Glutamatergic neuron (in vitro differentiated cells): Measurements from ENCODE around the gene KCNMB2. TPM values are rescaled to one million over a fixed set of nuclear protein-coding genes. Genes with fewer than 3 reads are reported as not detected.

Experiments used
- DNase-seq: peaks from one replicate; pipeline ENCODE4 v3.0.0; 2022
- H3K27ac Mint-ChIP-seq: one replicate; pipeline ENCODE4 v1.8.0; 2020; ENCODE audit warnings: mild to moderate bottlenecking, mixed read lengths, inconsistent platforms; ENCODE audit not compliant: unreplicated experiment
- H3K27me3 Mint-ChIP-seq: one replicate; pipeline ENCODE4 v1.8.0; 2020; ENCODE audit warnings: mild to moderate bottlenecking, moderate library complexity, mixed read lengths, inconsistent platforms; ENCODE audit not compliant: unreplicated experiment
- H3K36me3 Mint-ChIP-seq: one replicate; pipeline ENCODE4 v1.8.0; 2020; ENCODE audit warnings: mild to moderate bottlenecking, mixed read lengths, inconsistent platforms; ENCODE audit not compliant: unreplicated experiment
- H3K4me1 Mint-ChIP-seq: one replicate; pipeline ENCODE4 v1.8.0; 2020; ENCODE audit warnings: mild to moderate bottlenecking, low read depth, mixed read lengths, inconsistent platforms; ENCODE audit not compliant: unreplicated experiment
- H3K4me3 Mint-ChIP-seq: one replicate; pipeline ENCODE4 v1.8.0; 2020; ENCODE audit warnings: mild to moderate bottlenecking, mixed read lengths, inconsistent platforms; ENCODE audit not compliant: unreplicated experiment
- H3K9me3 Mint-ChIP-seq: one replicate; pipeline ENCODE4 v1.8.0; 2020; ENCODE audit warnings: mild to moderate bottlenecking, moderate library complexity, mixed read lengths, inconsistent platforms; ENCODE audit not compliant: unreplicated experiment
- total RNA-seq: library from RNA; stranded (reverse); fragmentation: NEBNext Ultra II Directional; extraction: Animal tissue kit (Norgen Biotek cat#: 25700); gene quantifications from one replicate; pipeline ENCODE4 v1.2.1, GENCODE V29; 2021; ENCODE audit not compliant: unreplicated experiment
- TF ChIP-seq, protein P1 (sequence below): fragments of 200-600 bp; sonication (generic); IDR thresholded peaks from one replicate; pipeline ENCODE4 v1.5.0; 2021; ENCODE audit not compliant: partially characterized antibody, unreplicated experiment

Gene KCNMB2
- total RNA-seq, 1 donor from 2014 or later, result 0.47 TPM

DNA sequence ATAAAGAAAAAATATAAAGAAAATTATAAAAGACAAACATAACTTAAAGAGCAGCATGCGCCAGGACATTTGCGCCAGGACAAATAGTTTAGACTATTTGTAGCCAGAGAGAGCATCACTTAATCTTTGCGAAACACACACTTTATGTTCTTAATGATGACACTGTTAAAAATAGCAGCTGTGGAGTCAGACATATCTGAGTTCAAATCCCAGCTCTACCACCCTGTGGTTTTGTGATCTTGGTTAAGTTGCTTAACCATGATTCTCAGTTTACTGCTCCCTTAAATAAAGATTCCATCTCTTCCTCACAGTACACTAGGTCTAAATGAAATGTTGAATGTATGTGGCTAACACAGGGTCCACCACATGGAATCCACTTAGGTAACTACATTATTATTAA lies 31.4 kb downstream of the KCNMB2 start:
- TF ChIP-seq, protein P1, sequence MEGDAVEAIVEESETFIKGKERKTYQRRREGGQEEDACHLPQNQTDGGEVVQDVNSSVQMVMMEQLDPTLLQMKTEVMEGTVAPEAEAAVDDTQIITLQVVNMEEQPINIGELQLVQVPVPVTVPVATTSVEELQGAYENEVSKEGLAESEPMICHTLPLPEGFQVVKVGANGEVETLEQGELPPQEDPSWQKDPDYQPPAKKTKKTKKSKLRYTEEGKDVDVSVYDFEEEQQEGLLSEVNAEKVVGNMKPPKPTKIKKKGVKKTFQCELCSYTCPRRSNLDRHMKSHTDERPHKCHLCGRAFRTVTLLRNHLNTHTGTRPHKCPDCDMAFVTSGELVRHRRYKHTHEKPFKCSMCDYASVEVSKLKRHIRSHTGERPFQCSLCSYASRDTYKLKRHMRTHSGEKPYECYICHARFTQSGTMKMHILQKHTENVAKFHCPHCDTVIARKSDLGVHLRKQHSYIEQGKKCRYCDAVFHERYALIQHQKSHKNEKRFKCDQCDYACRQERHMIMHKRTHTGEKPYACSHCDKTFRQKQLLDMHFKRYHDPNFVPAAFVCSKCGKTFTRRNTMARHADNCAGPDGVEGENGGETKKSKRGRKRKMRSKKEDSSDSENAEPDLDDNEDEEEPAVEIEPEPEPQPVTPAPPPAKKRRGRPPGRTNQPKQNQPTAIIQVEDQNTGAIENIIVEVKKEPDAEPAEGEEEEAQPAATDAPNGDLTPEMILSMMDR, result no peak
- no peak overlapping the region for H3K4me3 Mint-ChIP-seq
- no peak overlapping the region for H3K27ac Mint-ChIP-seq
- DNase-seq, result no peak
- no peaks in the 10 kb centered on the region for H3K36me3 Mint-ChIP-seq
- no peaks in the 10 kb centered on the region for H3K9me3 Mint-ChIP-seq
- H3K27me3 Mint-ChIP-seq, result no peaks in the 10 kb centered on the region
- peaks cover under 1% of the 10 kb centered on the region for H3K4me1 Mint-ChIP-seq

- Mint-ChIP-seq H3K9me3 (no peaks in the 10 kb centered on the region), H3K4me3 (no peak overlapping the region)
Observed at GRCh38 chr3:178568155-178568731, 32.0 kb downstream of the KCNMB2 start.

DNA sequence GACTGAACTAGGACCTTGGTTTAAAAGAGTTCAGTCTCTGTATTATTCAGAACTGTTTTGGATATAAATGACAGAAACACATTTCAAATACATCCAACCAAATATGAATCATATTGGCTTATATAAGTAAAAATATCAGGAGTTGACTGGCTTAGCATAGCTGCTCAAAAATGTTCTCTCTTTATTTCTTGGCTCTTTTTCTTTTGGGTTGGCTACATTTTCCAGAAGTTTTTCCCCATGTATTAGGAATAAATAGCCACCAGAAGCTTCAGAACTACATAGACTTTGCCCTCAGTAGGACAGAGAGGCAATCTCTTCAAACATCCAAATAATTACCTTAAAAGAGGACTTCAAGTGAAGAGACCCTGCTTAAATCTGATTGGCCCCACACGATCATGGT lies 32.7 kb downstream of the KCNMB2 start:
- Mint-ChIP-seq H3K9me3 (no peaks in the 10 kb centered on the region), H3K27ac (no peak overlapping the region), H3K4me3 (no peak overlapping the region), H3K27me3 (no peaks in the 10 kb centered on the region), H3K4me1 (no peaks in the 10 kb centered on the region), H3K36me3 (no peaks in the 10 kb centered on the region)
- no peak for DNase-seq
- TF ChIP-seq, protein P1, result no peak

More at GRCh38 chr3:178568155-178568731, 32.0 kb downstream of the KCNMB2 start:
- TF ChIP-seq, protein P1, result no peak
- Mint-ChIP-seq H3K36me3 (no peaks in the 10 kb centered on the region), H3K27ac (no peak overlapping the region), H3K27me3 (no peaks in the 10 kb centered on the region), H3K4me1 (no peaks in the 10 kb centered on the region)
- DNase-seq, result no peak

GRCh38 chr3:178569826-178570225 lies 33.6 kb downstream of the KCNMB2 start:
- TF ChIP-seq, protein P1, result no peak
- Mint-ChIP-seq H3K27me3 (no peaks in the 10 kb centered on the region), H3K27ac (no peak overlapping the region), H3K9me3 (no peaks in the 10 kb centered on the region), H3K36me3 (no peaks in the 10 kb centered on the region), H3K4me1 (no peaks in the 10 kb centered on the region), H3K4me3 (no peak overlapping the region)
- no peak for DNase-seq

- no peaks in the 10 kb centered on the region for H3K4me1 Mint-ChIP-seq
- TF ChIP-seq, protein P1, result no peak
- no peak for DNase-seq
- H3K27me3 Mint-ChIP-seq, result no peaks in the 10 kb centered on the region
- H3K4me3 Mint-ChIP-seq, result no peak overlapping the region
- H3K27ac Mint-ChIP-seq, result no peak overlapping the region
- H3K9me3 Mint-ChIP-seq, result peaks cover 3% of the 10 kb centered on the region
- peaks cover 9% of the 10 kb centered on the region for H3K36me3 Mint-ChIP-seq
Observed at GRCh38 chr3:178583963-178584575, 47.8 kb downstream of the KCNMB2 start.
